Measurements from ENCODE around the gene GALNT1.

Gene GALNT1

DNA sequence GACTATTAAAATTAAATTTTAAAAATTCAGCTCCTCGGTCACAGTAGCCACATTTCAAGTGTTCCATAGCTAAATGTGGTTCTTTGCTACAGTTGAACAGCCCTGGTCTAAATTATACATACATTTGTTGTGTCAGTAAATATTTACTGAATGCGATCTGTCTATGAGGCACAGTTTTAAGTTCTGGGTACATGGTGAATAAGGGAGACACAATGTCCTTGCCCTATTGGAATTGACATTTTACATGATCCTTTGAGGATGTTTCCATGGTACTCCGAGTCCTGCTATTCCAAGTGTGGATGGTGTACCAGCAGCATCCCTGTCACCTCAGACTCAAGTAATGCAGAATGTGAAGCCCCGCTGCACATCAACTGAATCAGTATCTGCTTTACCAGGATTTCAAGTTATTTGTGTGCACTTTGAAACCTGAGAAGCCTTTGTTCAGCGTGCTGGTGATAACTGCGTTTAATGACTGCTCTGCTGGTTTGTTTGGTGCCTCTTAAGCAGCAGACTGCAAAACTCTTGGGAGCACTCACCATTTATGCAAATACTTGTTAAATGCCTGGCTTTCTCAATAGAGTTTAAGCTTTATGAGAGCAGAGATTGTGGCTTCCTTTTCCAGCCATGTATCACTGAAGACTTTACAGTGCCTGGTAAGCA, 1.5 kb downstream of the GALNT1 start:
- DNase-seq, result no peak

DNA sequence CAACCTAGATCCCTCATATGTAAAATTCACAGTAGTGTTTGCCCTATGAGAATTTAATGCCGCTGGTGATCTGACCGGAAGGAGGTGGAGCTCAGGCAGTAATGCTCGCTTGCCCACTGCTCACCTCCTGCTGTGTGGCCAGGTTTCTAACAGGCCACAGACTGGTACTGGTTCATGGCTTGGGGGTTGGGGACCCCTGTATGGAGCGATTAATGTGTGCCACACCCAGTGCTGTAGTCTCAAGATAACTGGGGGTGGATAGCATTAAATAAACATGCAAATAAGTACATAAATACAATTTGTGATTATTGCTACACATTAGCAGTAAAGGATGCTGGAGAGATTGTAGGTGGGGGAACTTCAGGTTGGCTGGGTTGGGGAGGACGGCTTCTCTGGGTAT, 3.2 kb downstream of the GALNT1 start:
- no peak for DNase-seq

DNA sequence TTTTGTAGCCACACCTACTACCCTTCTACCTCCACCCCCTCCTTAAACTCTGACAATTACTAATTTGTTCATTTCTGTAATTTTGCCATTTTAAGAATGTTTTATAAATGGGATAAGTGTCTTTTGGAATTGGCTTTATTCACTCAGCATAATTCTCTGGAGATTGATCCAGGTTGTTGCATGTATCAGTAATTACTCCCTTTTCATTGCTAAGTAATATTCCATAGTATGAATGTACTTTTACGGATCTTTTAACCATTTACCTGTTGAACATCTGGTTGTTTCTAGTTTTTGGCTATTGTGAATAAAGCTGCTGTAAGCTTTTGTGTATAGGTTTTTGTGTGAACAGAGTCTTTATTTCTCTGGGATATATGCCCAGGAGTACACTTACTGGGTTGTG, 4.1 kb downstream of the GALNT1 start:
- no peak for DNase-seq

DNA sequence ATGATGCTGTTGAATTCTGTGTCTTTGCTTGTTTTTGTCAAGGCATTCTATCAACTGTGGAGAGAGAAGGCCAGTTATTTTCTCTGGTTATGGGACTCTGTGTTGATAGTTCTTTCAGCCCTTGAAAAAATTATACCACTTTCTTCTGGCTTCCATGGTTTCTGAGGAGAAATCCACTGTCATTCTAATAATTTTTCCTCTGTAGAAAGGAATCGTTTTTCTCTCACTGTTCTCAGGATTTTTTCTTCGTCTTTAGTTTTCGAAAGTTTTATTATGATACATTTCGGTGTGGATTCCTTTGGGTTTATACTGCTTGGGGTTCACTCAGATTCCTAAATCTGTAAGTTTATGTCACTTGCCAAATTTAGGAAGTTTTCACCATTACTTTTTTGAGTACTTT, 6.6 kb downstream of the GALNT1 start:
- DNase-seq, result no peak

DNA sequence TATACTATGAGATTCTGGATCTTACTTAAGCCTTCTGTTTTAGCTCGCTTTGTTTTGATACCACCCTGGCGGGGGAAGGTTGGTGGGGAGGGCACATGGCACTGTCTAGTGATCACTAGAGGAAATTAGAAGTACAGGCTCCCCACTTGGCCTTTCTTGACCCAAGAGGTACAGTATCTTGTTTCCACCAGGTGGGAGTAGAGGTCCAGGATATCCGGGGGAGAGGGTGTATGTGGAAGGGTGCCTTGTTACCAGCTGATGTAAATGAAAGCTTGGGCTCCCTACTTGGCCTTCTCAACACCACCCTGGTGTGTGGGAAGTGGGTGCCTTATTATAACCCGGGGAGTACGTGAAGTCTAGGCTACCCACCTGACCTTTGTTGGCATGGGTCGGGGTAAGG, 7.5 kb downstream of the GALNT1 start:
- peak; percentile 20 for DNase-seq

DNA sequence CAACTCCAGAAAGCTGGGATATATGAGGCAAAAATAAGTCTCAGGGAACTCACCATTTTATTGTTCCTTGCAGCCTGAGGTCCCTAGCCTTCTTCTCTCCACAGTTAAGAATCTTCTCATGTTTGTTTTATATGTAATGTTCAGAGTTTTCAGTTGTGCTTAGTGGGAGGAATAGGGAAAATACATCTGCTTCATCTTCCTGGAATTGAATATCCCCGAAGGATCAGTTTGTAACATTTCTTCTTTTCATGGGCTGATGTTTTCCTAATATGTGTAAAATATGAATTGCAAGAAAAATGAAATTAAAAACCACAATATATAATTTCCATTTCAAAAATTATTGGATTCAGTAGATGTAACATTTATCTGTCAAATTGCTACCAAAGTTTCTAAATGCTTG, 8.0 kb downstream of the GALNT1 start:
- no peak for DNase-seq

DNA sequence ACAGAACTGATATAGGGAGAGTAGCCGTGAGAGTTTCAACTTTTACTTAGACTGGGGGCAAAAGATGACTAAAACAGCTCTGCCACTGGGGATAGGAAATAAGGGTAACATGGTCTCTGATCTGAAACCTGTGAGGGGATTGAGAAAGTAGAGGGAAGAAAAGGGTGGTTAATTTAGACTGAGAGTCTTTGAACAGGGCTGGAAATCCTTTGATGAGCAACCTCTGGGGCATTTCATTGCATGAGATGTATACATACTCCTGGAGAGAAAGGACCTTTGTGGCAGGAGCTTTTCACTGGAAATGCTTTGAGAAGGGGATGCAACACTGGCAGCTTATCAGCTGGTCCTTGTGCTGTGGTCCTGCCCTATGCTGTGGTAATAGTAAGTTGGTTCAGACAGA, 9.4 kb downstream of the GALNT1 start:
- no peak for DNase-seq

DNA sequence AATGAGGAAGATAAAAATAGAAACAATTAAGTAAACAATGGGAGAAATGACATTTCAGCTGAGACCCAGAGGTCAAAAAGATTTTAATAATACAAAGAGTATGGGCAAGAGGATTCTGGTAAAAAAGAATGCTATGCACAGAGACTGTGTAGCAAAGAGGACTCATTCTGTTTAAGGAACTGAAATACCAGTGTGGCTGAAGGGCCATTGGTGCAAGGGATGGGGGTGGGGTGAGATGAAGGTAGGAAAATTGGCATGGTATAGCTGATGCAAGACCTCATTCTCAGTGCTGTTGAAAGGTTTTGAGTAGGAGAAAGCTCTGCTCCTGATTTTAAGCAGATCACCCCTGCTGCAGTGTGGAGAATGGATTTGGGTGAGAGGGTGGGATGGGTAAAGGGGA, 10.8 kb downstream of the GALNT1 start:
- DNase-seq, result no peak

DNA sequence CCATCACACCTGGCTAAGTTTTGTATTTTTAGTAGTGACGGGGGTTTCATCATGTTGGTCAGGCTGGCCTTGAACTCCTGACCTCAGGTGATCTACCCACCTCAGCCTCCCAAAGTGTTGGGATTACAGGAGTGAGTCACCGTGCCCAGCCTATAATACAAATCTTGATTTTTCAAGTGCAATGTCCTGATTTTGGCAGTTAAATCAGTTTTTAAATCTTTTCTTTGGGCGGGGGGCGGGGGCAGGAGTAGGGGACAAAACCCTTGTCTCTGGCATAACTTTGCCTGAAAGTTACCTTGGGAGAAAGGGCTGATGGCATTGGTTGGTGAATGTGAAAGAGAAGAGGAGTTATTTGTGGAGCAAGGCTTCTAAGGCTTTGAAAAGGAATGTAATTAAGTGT, 12.3 kb downstream of the GALNT1 start:
- no peak for DNase-seq

DNA sequence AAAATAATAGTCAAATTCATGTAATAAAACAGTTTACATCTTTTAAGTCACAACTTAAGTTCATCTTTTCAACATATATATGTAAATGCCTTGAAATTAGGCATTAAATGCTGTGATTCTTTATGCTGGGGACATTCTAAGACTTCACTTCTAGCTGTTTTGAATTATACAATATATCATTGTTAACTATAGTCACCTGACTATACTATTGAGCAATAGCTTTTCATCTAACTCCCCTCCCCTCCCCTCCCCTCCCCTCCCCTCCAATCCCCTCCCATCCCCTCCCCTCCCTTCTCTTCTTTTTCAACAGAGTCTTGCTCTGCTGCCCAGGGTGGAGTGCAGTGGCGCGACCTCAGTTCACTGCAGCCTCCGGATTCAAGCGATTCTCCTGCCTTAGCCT, 16.2 kb downstream of the GALNT1 start:
- no peak for DNase-seq

DNA sequence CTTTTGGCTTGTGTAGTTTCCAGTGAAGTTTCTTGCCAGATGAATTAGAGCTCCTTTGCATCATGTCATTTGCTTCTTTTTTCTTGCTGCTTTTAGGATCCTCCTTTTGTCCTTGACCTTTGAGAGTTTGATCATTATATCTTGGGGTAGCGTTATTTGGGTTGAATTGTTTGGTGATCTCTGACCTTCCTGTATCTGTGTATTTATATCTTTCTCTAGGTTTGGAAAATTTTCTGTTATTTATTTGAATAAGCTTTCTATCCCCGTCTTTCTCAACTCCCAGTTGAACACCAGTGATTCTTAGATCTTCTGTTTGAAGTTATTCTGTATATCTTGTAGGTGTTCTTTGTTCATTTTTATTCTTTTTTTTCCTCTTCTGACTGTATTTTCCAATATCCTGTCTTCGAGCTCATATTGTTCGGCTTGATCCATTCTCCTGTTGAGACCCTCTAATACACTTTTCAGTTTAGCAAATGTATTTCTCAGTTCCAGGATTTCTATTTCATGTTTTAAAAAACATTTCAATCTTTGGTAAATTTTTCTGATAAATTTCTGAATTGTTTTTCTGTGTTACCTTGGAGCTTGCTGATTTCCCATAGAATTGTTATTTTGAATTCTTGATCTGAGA, 20.8 kb downstream of the GALNT1 start:
- no peak for DNase-seq

DNA sequence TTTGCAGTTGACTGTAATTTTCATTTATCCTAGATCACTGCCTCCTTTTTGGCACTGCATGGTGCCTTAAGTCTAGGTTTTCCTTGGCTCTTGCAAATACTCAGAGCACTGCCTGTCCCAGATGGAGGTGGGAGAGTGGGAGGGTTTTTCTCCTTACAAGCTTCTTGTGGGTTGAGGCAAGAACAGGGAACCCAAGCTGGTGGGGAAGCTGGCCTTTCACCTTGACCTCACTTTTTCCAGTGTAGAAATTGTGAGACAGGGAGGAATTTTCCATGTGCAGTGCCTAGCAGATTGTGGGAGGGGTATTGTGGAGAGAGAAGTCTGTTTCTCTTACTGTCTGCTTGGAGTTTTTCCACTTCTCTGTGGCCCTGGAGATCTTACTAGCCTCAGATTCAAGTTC, 21.5 kb downstream of the GALNT1 start:
- DNase-seq, result no peak

DNA sequence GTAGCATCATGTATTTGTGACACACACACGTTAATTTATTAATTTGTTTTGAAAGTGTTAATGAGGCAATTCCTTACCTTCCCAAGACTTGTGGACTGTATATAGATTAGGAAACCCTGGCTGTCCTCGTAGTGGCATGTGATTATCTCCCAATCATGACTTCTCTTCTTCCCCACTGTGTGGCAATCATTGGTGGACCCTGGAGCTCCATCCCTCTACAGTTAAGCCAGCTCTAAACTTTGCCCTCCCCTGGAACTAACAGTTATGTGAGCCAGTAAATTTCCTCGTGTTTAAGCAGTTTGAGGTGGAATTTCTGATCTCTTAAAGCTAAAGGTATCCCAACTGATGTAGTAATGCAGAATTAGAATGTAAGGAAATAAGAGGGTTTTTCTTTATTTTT, 22.0 kb downstream of the GALNT1 start:
- no peak for DNase-seq

DNA sequence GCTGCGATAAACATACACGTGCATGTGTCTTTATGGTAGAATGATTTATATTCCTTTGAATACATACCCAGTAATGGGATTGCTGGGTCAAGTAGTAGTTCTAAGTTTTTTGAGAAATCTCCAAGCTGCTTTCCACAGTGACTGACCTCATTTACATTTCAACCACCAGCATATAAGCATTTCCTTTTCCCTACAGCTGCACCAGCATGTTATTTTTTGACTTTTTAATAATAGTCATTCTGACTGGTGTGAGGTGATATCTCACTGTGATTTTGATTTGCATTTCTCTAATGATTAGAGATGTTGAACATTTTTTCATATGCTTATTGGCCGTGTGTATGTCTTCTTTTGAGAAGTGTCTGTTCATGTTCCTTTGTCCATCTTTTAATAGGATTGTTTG, 22.8 kb downstream of the GALNT1 start:
- DNase-seq, result no peak

DNA sequence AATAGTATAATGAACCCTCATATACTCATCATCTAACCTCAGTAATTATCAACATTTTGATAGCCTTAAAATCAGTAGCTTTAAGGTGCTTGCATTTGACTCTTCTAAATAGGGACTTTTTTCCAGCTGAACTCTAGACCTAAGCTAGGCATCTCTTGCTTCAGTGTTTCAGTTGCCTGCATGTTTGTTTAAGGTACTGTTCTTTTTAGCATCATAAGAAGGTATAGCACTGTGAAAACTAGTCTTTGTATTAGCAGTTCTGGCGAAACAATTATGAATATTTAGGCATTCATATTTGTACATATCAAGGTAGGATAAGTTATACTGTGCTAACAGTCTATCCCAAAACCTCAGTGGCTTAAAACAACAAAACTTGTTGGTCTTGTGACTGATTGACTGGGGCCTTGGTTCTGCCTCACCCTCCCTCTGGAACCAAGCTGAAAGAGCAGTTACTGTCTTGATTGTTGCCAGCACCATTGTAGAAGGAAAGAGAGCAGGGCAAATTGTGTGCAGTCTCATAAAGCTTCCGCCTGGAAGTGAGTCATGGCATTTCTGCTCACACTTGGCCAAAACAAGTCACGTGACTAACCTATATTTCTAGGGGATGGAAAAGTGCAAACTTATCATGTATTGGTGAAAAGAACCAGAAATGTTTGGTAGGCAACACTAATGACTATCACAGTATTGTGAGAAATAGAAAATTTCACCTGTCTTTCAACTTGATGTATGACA, 24.3 kb downstream of the GALNT1 start:
- DNase-seq, result peak; percentile 8

DNA sequence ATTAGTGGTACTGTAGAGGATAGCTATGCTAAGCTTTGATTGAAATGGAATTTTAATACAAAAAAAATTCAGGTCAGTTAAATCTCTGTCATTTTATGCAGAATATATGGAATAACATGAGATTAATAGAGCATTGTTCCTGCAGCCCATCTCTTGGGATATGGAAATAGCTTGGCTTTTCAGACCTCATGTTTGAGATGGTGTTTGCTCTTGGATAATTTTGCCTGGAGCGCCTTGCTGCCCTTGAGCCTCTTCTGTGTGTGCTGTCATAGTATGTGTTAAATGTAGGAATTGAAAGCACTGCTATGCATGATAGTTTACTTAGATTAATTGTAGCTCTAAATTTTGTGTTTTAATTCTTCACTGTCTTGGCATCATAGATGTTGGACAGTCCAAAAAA, 27.7 kb downstream of the GALNT1 start:
- no peak for DNase-seq

DNA sequence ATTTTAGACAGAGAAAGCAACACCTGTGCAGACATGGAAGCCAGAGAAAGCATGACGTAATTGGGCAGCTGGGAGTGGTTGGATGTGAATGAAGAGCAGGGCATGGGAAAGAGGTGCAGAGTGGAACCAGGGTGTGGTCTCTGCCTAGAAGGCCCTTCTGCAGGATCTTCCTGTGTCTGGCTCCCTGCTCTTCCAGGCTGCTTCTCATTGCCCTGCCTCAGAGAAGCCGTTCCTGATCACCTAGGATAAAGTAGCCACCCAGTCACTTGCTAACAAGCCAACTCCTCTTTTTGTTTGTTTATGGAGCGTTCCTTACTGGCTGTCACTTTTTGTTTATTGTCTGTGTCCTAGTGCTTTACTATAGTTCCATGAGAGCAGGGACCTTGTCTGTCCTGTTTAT, 28.5 kb downstream of the GALNT1 start:
- no peak for DNase-seq

DNA sequence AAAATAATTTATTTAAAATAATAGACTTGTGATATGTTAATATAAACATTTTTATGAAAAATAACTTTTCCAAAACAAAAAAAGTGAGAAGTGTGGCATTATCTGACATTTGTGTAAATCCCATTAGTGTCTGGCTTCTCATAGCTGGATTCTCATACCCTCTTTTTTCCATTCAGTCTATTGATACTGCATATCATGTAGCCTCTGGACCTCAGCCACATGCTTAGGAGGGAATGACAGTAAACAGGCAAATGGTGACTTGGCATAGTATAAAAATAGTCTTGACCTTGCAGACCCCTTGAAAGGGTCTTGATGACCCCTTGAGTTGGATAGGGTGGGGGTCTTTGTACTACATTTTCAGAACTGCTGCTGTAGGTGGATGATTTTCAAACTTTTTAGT, 29.2 kb downstream of the GALNT1 start:
- no peak for DNase-seq

DNA sequence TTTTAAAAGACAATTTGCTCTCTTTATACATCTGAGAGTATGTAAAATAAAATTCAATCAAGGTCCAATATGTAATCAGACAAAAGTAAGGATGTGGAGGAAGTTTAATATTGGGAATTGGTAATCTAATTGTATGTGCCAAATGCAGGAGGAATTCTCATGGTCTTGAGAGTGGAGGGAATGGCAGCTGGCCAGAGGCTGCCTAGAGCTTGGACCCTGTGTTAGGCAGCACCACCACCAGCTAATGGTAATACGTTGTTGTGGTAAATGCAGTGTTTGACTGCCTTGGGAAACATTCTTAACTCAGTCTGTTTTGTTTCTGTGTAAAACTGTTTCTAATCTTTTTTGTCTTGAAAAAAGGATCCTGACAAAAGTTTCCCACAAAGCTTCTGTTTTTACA, 30.0 kb downstream of the GALNT1 start:
- no peak for DNase-seq

DNA sequence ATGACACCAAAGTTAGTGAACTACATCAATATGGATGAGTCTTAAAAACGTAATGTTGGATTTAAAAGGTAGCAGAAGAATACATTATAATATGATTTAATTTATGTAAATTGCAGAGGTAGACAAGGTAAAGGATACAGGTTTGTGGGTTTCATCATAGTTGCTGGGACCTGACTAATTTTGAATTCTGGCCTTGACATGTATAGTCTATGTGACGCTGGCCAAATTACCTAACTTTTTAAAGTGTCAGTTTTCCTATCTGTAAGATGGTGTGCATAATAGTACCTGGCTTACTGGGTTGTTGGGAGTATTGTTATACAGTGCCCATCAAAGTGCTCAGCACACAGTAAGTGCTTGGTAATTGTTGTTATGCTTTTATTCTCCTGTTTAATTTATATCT, 34.5 kb downstream of the GALNT1 start:
- DNase-seq, result no peak

DNA sequence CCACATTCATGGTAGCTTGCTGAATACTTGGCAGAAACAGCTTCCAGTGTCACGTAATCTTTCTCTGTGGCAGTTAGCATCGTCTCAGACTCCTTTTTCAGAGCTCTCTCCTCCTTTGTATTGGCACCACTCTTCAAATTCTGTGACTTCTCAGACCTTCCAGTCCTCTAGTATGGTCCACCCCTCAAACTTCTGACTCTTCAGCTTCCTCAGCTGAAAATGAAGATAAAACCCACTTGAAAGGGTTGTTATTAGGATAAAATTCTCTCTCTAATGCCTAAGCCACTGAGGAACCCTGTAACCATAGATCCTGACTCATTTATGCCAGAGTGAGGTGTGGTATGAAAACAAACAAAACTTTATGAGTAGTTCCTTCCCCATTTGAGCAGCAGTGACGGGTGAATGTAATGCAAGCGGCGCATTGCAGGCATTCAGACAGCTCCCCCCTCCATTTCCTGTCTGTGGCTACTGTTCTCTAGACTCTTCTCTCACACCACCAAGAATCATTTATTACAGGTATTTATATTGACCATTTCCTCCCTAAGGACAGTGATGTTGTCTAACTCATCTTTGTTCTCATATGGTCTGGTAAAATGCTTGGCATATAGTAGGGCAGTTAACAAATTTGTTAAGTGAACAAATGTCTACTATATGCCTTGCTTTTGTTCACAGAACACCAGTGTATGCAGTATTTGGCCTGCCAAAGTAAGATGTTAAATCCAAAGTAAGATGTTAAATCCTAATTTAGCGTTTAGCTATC, 35.3 kb downstream of the GALNT1 start:
- DNase-seq, result peak; percentile 75

DNA sequence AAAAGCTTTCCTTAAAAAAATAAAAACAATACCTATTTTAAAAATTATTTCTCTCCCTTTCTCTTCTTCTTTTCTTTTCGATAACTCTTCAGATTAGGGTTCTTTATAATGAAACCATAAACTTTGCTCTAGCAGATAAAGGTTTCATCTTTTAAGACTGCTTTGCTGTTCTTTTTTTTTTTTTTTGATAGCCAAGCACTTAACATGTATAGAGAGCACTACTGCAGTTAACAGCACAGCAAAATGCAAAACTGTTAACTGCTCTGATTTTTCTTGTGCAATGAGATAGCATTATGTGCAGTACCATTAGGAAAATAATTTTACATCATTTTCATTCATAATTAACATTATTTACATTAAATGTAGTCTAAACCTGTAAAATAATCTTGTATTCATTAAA, 36.3 kb downstream of the GALNT1 start:
- no peak for DNase-seq

DNA sequence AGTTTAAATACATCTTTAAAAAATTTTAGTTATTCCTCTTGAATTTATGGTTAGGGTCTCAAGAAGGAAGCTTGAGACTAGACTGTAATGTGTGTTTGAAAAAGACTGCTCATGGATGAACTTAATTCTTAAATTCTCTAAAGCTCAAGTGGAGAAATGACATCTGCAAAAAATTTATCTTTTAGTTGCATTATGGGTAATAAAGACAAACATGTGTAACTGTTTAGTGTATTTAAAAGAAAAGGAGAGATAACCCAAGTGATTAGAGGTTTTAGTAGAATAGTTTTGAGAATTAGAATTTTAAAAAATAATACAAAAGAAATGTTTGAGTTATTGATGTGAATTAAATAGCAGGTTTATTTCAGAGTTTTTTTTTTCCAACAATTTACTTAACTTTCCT, 36.7 kb downstream of the GALNT1 start:
- DNase-seq, result no peak

DNA sequence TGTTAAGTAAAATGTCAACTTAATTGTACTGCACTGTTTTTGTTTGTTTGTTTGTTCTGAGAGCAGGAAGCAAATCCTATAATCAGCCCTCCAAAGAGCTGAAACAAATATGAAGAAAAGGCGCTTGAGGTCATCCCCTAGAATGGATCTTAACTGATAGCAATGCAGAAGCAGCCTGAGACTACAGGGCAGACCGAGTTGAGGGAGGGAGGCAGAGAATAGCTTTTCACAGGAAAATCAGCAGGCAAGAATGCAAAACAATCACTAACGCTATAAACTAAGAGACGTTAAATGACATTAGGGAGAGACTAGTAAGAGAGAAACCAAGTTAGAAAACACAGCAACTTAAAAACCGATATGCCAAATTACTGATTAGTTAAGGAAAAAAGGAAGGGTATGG, 37.2 kb downstream of the GALNT1 start:
- no peak for DNase-seq

All from activated CD4-positive, alpha-beta T cell treated with anti-CD3 and anti-CD28 coated beads for 48 hours (primary cell).